GM18951 (cell line): ENCODE data around the gene ITM2C.

ENCODE experiments used
- POLR2A ChIP-seq: IDR thresholded peaks from 4 replicates; pipeline ENCODE4 v1.6.1; 2011; ENCODE audit warnings: mild to moderate bottlenecking; ENCODE audit not compliant: insufficient read length, insufficient read depth; ENCODE audit errors: extremely low read depth
- in situ Hi-C: fragments of 300-500 bp; cut with MboI; formaldehyde crosslinking; loops from one replicate; pipeline ENCODE4 v1.12.0; 2022; ENCODE audit warnings: low sequenced_read_pairs, mixed read lengths, inconsistent platforms; ENCODE audit not compliant: unreplicated experiment

ITM2C gene

GRCh38 chr2:230864605-230865306 is at the start of gene ITM2C:
TSS of gene ITM2C (plus strand) at chr2:230864942. CDS start at chr2:230865026, 84 bp downstream.
- peak; percentile 79 for TF ChIP-seq POLR2A
- in situ Hi-C loops, result no loop called here

GRCh38 chr2:230815088-230815487 is 49.7 kb upstream of the ITM2C start:
- in situ Hi-C loops, result no loop called here

GRCh38 chr2:230816735-230817134 is 48.0 kb upstream of the ITM2C start:
- TF ChIP-seq POLR2A, result no peak
- in situ Hi-C loops, result no loop called here

More at GRCh38 chr2:230815088-230815487, 49.7 kb upstream of the ITM2C start:
- no peak for TF ChIP-seq POLR2A

GRCh38 chr2:230819433-230819832 is 45.3 kb upstream of the ITM2C start:
- in situ Hi-C loops, result no loop called here
- TF ChIP-seq POLR2A, result no peak

- TF ChIP-seq POLR2A, result no peak
- in situ Hi-C loops, result loop anchor here (10.0 kb wide), 1 partner anchor 173 kb away; the partner anchor contains the start of gene SPATA3
These were observed 43.3 kb upstream of the ITM2C start for GRCh38 chr2:230821261-230821990.

- TF ChIP-seq POLR2A, result no peak
- in situ Hi-C loops, result loop anchor here (10.0 kb wide), 1 partner anchor 173 kb away; the partner anchor contains the start of gene SPATA3
These were observed 42.7 kb upstream of the ITM2C start for GRCh38 chr2:230821991-230822520.

GRCh38 chr2:230823264-230823964 is 41.3 kb upstream of the ITM2C start:
- TF ChIP-seq POLR2A, result no peak
- in situ Hi-C loops, result loop anchor here (10.0 kb wide), 1 partner anchor 171 kb away; the partner anchor contains the start of gene SPATA3

- in situ Hi-C loops, result loop anchor here (10.0 kb wide), 1 partner anchor 170 kb away; the partner anchor contains the start of gene SPATA3
- no peak for TF ChIP-seq POLR2A
These were observed 40.2 kb upstream of the ITM2C start for GRCh38 chr2:230824406-230824978.

GRCh38 chr2:230825354-230825753 is 39.4 kb upstream of the ITM2C start:
- TF ChIP-seq POLR2A, result no peak
- in situ Hi-C loops, result loop anchor here (10.0 kb wide), 1 partner anchor 169 kb away; the partner anchor contains the start of gene SPATA3

GRCh38 chr2:230827774-230828271 is 36.9 kb upstream of the ITM2C start:
- no peak for TF ChIP-seq POLR2A
- in situ Hi-C loops, result loop anchor here (10.0 kb wide), 1 partner anchor 167 kb away; the partner anchor contains the start of gene SPATA3

- TF ChIP-seq POLR2A, result no peak
- in situ Hi-C loops, result loop anchor here (10.0 kb wide), 1 partner anchor 166 kb away; the partner anchor contains the start of gene SPATA3
These were observed 36.3 kb upstream of the ITM2C start for GRCh38 chr2:230828272-230828961.
